OCI-LY3 (cell line): ENCODE measurements around the gene GVQW3.

Experiments used
- EZH2phosphoT487 ChIP-seq: fragments of 200-600 bp; shearing (Covaris generic); IDR thresholded peaks from 2 replicates; pipeline ENCODE4 v1.6.1; 2018; ENCODE audit warnings: antibody characterized with exemption, mixed run types, low read depth
- TF ChIP-seq, protein P1 (sequence below): fragments of 200-600, 300-600 bp; sonication (generic); IDR thresholded peaks from 2 replicates; pipeline ENCODE4 v1.5.1; 2014; ENCODE audit warnings: antibody characterized with exemption, low read length, low read depth

DNA sequence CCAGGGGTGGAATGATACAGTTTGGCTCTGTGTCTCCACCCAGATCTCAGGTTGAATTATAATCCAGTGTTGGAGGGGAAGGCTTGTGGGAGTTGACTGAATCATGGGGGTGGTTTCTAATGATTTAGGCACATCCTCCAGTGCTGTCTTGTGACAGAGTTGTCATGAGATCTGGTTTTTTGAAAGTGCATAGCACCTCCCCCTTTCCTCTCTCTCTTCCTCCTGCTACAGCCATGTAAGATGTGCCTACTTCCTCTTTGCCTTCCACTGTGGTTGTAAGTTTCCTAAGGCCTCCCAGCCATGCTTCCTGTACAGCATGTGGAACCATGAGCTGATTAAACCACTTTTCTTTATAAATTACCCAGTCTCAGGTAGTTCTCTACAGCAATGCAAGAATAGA, 45.3 kb upstream of the GVQW3 start:
- TF ChIP-seq, protein P1, sequence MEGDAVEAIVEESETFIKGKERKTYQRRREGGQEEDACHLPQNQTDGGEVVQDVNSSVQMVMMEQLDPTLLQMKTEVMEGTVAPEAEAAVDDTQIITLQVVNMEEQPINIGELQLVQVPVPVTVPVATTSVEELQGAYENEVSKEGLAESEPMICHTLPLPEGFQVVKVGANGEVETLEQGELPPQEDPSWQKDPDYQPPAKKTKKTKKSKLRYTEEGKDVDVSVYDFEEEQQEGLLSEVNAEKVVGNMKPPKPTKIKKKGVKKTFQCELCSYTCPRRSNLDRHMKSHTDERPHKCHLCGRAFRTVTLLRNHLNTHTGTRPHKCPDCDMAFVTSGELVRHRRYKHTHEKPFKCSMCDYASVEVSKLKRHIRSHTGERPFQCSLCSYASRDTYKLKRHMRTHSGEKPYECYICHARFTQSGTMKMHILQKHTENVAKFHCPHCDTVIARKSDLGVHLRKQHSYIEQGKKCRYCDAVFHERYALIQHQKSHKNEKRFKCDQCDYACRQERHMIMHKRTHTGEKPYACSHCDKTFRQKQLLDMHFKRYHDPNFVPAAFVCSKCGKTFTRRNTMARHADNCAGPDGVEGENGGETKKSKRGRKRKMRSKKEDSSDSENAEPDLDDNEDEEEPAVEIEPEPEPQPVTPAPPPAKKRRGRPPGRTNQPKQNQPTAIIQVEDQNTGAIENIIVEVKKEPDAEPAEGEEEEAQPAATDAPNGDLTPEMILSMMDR = no peak
- TF ChIP-seq EZH2phosphoT487 = no peak
